HG03064 (cell line): ENCODE results near the gene DERL2.
"Not testable (repeated sequence)": the region's sequence is repeated elsewhere in the genome, so short reads cannot be mapped to it uniquely, and the experiment has no call there.

ENCODE experiments used
- ATAC-seq: cut with Tn5 transposase; IDR thresholded peaks from one replicate; pipeline ENCODE4 v1.9.1; 2021; ENCODE audit warnings: low read depth; ENCODE audit not compliant: unreplicated experiment

DERL2 gene

DNA sequence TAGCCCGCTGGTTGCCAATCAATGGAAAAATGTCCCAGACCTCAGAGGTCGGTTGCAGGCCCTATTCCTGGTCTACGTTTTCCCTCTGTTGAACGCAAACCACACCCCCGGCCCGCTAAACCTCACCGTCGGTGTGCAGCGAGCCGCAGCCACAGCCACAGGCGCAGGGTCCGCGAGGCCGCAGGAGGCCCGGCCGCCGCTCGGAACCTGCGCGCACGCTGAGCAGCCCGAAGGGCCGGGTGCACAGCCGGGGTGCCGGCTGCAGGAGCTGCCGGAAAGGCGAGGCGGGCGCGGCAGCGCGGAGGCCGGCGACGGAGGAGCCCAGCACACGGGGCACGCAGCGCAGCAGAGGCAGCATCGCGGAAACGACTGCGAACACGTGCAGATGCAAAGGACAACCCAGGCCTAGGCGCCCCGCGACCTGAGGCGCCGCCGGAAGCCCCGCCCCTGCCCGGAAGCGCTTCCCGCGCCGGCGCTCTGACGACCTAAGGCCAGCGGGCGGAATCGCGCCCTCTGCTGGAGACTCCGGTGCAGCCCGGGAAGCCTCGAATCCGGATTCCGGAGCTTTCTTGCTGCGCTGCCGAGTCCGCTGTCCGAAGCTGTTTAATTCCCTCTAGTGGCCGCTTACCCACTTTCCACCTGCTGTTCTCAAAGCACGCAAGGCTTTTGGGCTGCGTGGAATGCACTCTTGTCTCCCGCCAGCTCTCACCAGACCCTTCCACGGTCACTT, 47.1 kb downstream of the DERL2 start, which contains the start of gene C1QBP:
Gene C1QBP (minus strand): TSS at position 440 of the 730 bp plus-strand sequence. CDS start 82 bp downstream, at position 358.
- peak; percentile 79 for ATAC-seq

DNA sequence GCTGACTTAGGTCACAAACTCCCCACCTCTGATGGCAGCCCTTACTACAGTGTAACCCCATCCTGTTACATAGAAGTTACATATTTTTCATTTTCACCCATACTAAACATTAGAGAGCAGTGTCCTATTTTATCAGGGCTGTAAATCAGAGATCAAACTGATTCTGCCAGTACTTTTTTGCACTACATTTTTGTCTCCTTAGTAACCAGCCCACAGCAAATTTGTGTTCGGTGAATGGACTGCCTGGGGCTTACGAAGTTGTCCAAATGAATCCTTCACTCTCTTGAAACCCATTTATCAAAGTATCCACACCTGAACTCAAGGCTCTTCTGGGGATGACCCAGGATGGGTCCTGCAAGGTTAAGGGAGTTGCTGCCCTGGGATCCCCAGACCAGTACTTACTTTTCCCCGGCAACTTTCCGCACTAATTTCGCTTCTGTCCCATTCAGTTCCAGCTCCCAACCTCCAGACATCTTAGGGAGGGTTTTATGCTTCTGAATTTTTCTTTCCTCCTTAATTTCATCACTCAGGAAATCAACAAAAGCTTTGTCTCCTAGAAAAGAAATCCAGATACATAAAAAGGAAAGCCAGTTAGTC, 48.2 kb downstream of the DERL2 start:
- ATAC-seq, result no peak

DNA sequence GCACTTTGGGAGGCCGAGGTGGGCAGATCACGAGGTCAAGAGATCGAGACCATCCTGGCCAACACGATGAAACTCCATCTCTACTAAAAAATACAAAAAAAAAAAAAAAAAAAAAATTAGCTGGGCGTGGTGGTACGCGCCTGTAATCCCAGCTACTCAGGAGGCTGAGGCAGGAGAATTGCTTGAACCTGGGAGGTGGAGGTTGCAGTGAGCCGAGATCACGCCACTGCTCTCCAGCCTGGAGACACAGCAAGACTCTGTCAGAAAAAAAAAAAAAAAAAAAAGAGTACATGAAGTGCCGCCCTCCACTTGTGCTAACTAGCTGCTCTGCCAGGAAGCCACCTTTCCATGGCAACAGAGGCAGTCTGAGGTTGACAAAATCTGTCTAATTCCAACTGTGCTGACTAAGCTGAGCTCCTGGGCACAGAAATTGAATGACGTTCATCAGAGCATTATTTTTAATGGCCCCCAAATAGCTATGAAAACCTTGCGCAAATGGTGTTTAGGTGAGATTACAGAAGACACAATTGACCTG, 50.1 kb downstream of the DERL2 start:
- not testable (repeated sequence) for ATAC-seq

DNA sequence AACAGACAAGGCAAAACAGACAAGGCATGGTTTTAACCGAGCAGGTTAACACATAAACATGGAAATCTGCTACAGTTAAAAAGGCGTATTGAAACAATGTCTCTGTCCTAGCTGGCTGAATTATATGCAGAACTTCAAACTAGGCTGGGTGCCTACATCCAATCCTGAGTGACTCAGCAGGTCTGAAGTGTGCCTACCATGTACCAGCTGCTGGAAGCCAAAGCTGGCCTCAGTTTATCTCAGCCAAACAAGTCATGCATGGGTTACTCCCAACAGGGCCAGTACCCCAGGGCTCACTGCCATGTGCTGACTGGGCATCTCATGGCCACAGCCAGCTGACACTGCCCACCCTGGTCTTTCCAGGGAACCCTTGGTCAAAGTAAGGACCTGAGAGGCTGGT, 51.0 kb downstream of the DERL2 start:
- ATAC-seq, result no peak

DNA sequence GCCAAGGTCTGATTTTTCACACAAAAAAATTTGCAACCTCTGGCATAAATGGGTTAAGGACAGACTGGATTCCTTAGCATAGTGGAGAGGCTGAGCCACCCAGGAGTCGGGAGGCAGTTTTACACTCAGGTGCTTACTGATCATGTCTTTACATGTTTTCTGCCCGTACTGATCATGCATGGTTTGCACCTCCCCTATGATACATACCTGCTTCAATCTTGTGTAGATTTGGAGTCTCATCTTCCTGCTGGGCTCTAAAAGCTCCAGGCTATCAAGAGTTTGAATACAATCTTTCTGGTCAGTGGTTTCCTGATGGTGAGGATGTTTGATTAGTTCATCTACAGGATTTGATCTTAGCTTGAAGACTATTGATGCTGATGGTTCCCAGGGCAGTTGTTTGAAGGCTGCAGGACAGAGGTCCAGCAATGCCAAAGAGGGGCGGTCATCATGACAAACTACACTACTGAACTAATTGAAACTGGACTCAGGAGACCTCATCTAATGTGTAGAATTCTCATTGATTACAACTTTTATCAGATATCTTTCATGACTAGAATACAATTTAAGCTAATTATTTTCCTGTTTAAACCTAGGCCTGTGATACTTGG, 53.9 kb downstream of the DERL2 start:
- no peak for ATAC-seq

DNA sequence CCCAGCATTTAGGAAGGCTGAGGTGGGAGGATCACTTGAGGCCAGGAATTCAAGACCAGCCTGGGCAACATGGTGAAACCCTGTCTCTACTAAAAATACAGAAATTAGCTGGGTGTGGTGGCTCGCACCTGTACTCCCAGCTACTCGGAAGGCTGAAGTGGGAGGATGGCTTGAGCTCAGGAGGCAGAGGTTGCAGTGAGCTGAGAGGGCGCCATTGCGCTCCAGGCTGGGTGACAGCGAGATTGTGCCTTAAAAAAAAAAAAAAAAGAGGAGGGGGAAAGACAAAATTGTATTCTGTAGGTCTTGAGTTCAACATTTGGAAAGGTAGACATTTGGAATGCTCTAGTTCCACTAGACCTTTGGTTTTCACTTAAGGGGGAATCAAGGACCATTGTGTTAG, 54.7 kb downstream of the DERL2 start:
- not testable (repeated sequence) for ATAC-seq

DNA sequence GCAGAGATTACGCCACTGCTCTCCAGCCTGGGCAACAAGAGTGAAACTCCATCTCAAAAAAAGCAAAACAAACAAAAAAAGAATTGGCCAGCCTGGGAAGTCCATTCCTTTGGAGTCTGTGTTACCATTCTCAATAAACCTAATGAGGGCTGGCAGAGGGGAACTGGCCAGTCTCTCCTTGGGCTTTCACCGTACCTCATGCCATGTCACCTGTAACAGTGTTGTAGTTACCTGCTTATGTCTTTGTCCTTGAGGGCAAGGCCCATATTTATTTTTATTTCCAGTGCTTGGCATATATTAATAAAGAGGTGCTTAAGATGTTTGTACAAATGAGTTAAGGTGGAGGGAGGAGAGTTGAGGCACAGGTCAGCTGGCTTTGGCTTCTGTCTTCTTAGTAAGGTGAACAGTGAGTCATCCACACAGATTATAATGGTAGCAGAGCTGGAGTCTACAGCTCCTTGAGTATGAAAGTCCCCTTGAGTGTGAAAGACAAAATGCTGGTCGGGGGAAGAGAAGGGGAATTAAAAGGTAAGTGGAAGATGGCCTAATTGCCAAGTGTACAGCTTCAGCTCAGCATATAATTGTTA, 55.5 kb downstream of the DERL2 start:
- ATAC-seq, result no peak

DNA sequence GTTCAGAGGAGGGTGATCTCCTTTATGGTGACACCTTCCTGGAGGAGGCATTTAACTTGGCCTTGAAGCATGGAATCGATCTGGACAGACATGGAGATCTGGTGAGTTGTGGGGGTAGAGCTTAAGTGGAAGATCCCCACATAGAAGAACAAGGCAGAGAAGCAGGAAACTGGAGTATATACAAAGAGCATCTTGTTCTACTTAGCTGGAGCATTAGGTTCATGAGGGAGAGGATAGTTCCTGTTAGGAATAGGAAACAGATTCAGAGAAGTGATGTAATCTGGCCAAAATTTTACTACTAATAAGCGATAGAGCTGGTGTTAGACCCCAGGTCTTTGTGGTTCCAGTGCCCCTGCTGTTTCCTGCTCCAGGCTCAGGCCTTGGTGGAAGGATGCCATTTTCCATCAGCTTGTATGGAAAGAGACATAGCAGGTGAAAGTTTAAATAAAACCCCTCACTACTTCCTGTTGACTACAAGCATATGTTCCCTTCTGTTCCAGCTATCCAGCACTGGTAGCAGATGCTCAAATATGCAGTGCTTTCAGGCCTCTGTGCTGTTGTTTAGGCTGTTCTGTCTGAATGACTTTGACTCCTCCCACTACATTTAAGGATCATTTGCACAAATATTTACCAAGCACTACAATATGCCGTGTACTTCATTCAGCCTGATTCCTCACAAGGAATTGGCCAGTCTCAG, 56.6 kb downstream of the DERL2 start:
- ATAC-seq, result no peak

DNA sequence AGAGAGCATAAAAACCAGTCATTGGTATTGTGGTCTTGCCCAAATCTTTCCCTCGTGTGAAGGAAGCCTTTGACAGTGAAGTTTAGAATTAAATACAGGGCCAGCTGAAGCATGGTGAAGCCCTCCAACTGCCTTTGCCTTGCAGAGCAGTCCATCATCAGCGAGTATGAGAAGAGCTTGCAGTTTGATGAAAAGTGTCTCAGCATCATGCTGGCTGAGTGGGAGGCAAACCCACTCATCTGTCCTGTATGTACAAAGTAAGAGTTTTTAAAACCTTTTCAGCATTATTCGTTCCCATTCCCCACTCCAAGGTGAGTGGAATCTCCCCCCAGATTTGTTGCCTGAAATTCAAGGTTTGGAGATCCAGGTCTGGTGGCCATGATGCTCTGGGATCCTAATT, 60.2 kb downstream of the DERL2 start:
- ATAC-seq, result no peak

DNA sequence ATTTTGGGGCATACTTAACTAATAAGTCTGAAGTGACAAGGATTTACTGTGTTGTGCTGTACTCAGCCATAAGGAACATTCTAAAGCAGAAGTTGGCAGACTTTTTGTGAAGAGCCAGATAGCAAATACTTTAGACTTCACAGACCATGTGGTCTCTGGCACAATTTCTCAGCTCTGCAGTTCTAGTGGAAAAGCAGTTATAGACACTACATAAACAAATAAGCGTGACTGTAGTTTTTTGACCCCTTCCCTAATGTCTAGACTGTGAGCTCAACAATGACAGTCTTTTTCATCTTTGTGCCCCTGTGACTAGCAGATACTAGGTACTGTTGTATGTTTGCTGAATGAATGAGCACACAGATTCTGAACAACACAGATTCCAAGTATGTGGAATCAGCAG, 61.1 kb downstream of the DERL2 start:
- ATAC-seq, result no peak

DNA sequence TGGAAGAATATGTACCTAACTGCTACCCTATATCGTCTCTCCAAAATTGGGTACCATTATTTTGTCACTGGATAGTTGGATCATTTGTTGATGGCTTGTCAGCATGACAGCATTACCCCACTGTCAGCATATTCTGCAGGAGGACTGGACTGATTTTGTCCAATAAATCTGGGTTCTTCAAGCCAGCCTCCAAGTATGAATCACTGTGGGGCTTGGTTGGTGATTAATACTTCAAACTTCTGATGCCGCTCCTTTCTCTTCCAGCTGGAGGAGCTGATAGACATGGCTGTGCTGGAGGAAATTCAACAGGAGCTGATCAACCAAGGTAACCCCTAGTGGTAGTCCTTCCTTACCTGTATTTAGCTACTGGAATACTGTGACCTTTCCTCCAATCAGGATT, 63.5 kb downstream of the DERL2 start:
- ATAC-seq, result no peak
